Measurements from ENCODE around the gene HIF1A. TPM values are rescaled to one million over a fixed set of nuclear protein-coding genes. Genes with fewer than 3 reads are reported as not detected.

HIF1A gene
- total and polyA plus RNA-seq, 2 of the 8 experiments (the other 6 are each of a cell fraction or from before 2014, with no cell fraction given): 54.8 to 175 TPM

GRCh38 chr14:61698206-61698980, 3.1 kb downstream of the HIF1A start:
- H2BK12ac ChIP-seq (ENCODE audit: low read depth, low read length): no peak overlapping the region
- no peak overlapping the region for H2AFZ ChIP-seq (ENCODE audit: low read length)
- no peak overlapping the region for H4K91ac ChIP-seq (replicated peaks; ENCODE audit: insufficient read length, low read length)
- H3K36me3 ChIP-seq (ENCODE audit: control insufficient read depth in 2 of 4, insufficient read depth in 4 of 4, low read length in 3 of 4): no peaks in the 10 kb centered on the region
- no peaks in the 10 kb centered on the region for H3K79me1 ChIP-seq (ENCODE audit: low read depth, low read length)
- no peak overlapping the region for H3K14ac ChIP-seq (ENCODE audit: insufficient read length)
- DNase-seq (ENCODE audit: low read depth in 1 of 2, low spot score in 2 of 2): no peak
- H2AK5ac ChIP-seq (ENCODE audit: low read depth, low read length): no peak overlapping the region
- peaks cover 0 to 6% (median 1%) of the 10 kb centered on the region in 4 experiments; a peak in 4 of 7 replicates for H3K4me1 ChIP-seq (replicated peaks in 1 of 4; ENCODE audit: control insufficient read depth in 3 of 4, insufficient read depth in 4 of 4, low read length in 3 of 4)
- no peak overlapping the region for H2BK5ac ChIP-seq (ENCODE audit: low read depth, low read length)
- peaks cover 56 to 76% of the 10 kb centered on the region in 2 experiments for H3K79me2 ChIP-seq (ENCODE audit: control insufficient read depth in 1 of 2, insufficient read depth in 2 of 2, low read length in 2 of 2)
- H2BK15ac ChIP-seq (ENCODE audit: low read length): no peak overlapping the region
- H3K18ac ChIP-seq (ENCODE audit: extremely low read depth, low read length): no peak overlapping the region
- H4K5ac ChIP-seq (ENCODE audit: insufficient read length, low read depth, low read length): no peak overlapping the region
- H2BK20ac ChIP-seq (ENCODE audit: low read length): no peak overlapping the region; the same call in 1 of the 2 replicates
- peak overlapping the region; percentile 96 to 100 (median 98); a peak in 7 of 8 replicates for H3K4me3 ChIP-seq (ENCODE audit: extremely low read depth in 1 of 4, insufficient read depth in 2 of 4, low read depth in 3 of 4, low read length in 4 of 4)
- H3K9ac ChIP-seq (replicated peaks in 1 of 4; ENCODE audit: extremely low read depth in 1 of 4, low read depth in 3 of 4, low read length in 3 of 4): peak overlapping the region in 2 of 4 experiments; percentile 6 to 10; a peak in 2 of 7 replicates
- FAIRE-seq: no peak
- H3K56ac ChIP-seq (replicated peaks; ENCODE audit: insufficient read length, low read depth, low read length): no peak overlapping the region
- H3K27me3 ChIP-seq (replicated peaks in 1 of 4; ENCODE audit: control insufficient read depth in 3 of 4, extremely low read depth in 1 of 4, insufficient read depth in 3 of 4, low read length in 3 of 4): no peaks in the 10 kb centered on the region
- H3K27ac ChIP-seq (ENCODE audit: low read depth, low read length): no peak overlapping the region
- H3K23ac ChIP-seq (ENCODE audit: insufficient read length): no peak overlapping the region
- H3K4me2 ChIP-seq (ENCODE audit: insufficient read depth in 1 of 2, low read depth in 2 of 2, low read length in 2 of 2): peak overlapping the region; percentile 64 to 69
- ChIA-PET POLR2A (ENCODE audit: partially characterized antibody) (interaction anchor here (0.6 to 1.6 kb wide), 8 partner anchors 8 to 249 kb away, joined by 3 to 5 read pairs (median 4); no protein-coding TSS in a partner anchor), CTCF (ENCODE audit: partially characterized antibody) (interaction anchor here (0.6 to 1.6 kb wide), 7 partner anchors 12 to 237 kb away, joined by 3 to 5 read pairs (median 3); no protein-coding TSS in a partner anchor)
- peaks cover 5% of the 10 kb centered on the region for H3K23me2 ChIP-seq (ENCODE audit: low read depth, low read length)
- peaks cover 15 to 24% of the 10 kb centered on the region in 2 experiments for H4K20me1 ChIP-seq (replicated peaks in 1 of 2; ENCODE audit: control insufficient read depth in 1 of 2, insufficient read depth in 2 of 2, low read length in 2 of 2)
- no peak overlapping the region for H4K8ac ChIP-seq (ENCODE audit: extremely low read depth, insufficient read depth, low read length)
- 48% methylated on average over 2 of the region's 2 CpGs; no CpG with 5 or more reads in 1 of the 2 experiments for WGBS, 2 experiments (ENCODE audit: extremely low coverage in 1 of 2, insufficient coverage in 1 of 2, insufficient read length in 1 of 2, insufficient replicate concordance in 2 of 2, low coverage in 1 of 2, low lambda C conversion rate in 2 of 2, missing lambda C conversion rate in 1 of 2)
- H3K4ac ChIP-seq (replicated peaks; ENCODE audit: insufficient read length, low read depth, low read length): no peak overlapping the region
- H2BK120ac ChIP-seq (replicated peaks; ENCODE audit: low read depth, low read length): no peak overlapping the region
- no peaks in the 10 kb centered on the region for H3K9me3 ChIP-seq (ENCODE audit: insufficient read depth in 2 of 2, low read depth in 1 of 2, low read length in 1 of 2)
- no peak for TF ChIP-seq JUND (IDR thresholded peaks at IDR 0.05; ENCODE audit: low read length)
- no peak for TF ChIP-seq MAX (IDR thresholded peaks at IDR 0.05)
- TF ChIP-seq KDM4A (IDR thresholded peaks at IDR 0.05; ENCODE audit: low read depth, low read length, severe bottlenecking): no peak
- no peak for TF ChIP-seq JUN (IDR thresholded peaks at IDR 0.05; ENCODE audit: low read depth, low read length)
- no peak for TF ChIP-seq SRF (IDR thresholded peaks at IDR 0.05; ENCODE audit: low read depth, low read length)
- TF ChIP-seq BCL11A (IDR thresholded peaks at IDR 0.05; ENCODE audit: low read depth in 2 of 2, low read length in 2 of 2): no peak
- TF ChIP-seq CHD1 (IDR thresholded peaks at IDR 0.05; ENCODE audit: low read depth, low read length): no peak
- TF ChIP-seq GABPA (IDR thresholded peaks at IDR 0.05; ENCODE audit: borderline replicate concordance, insufficient read depth, low read length): no peak
- TF ChIP-seq BRCA1 (IDR thresholded peaks at IDR 0.05; ENCODE audit: low read depth, low read length): no peak
- no peak for TF ChIP-seq TEAD4 (IDR thresholded peaks at IDR 0.05; ENCODE audit: low read depth, low read length)
- TF ChIP-seq CREB1 (IDR thresholded peaks at IDR 0.05): no peak
- no peak for TF ChIP-seq CBX5 (IDR thresholded peaks at IDR 0.05; ENCODE audit: low read depth, low read length)
- TF ChIP-seq SIRT6 (IDR thresholded peaks at IDR 0.05; ENCODE audit: low read length): no peak
